Peyer's patch (tissue), 4 donors: ENCODE results near the gene RBMS1. TPM values are rescaled to one million over a fixed set of nuclear protein-coding genes. Genes with fewer than 3 reads are reported as not detected.
"Not testable (repeated sequence)": the region's sequence is repeated elsewhere in the genome, so short reads cannot be mapped to it uniquely, and the experiment has no call there.

Experiments used
- DNase-seq, 3 donors: peaks; one replicate each; pipeline ENCODE4 v3.0.0-alpha.2; 2017 to 2019
- H3K27ac ChIP-seq, 4 donors: fragments of 200-600 bp; sonication (generic); one replicate each; pipeline ENCODE4 v1.5.1; 2016 to 2019
- H3K27me3 ChIP-seq, 2 donors: fragments of 200-600 bp; sonication (generic); one replicate each; pipeline ENCODE4 v1.5.1; 2019
- H3K36me3 ChIP-seq, 3 donors: fragments of 200-600 bp; sonication (generic); one replicate each; pipeline ENCODE4 v1.5.1; 2016 to 2019
- H3K4me1 ChIP-seq, 4 donors: fragments of 200-600 bp; sonication (generic); one replicate each; pipeline ENCODE4 v1.5.1; 2016 to 2019
- H3K4me3 ChIP-seq, 4 donors: fragments of 200-600 bp; sonication (generic); 1 replicate in 3 of 4; 2 replicates in 1 of 4; pipeline ENCODE4 v1.5.1; 2016 to 2019; ENCODE audit warnings: mild to moderate bottlenecking in 1 of 4
- H3K9me3 ChIP-seq, 4 donors: fragments of 200-600 bp; sonication (generic); one replicate each; pipeline ENCODE4 v1.5.1; 2016 to 2019; ENCODE audit warnings: mild to moderate bottlenecking in 1 of 4
- POLR2A ChIP-seq, 2 donors: fragments of 450-650 bp; IDR thresholded peaks; one replicate each; pipeline ENCODE4 v1.5.1; 2017; ENCODE audit warnings: antibody characterized with exemption in 2 of 2, mild to moderate bottlenecking in 2 of 2, moderate library complexity in 2 of 2
- total RNA-seq, 4 donors: library from RNA; depleted of rRNA; stranded (reverse); fragments of >200 nt; gene quantifications; one replicate each; pipeline ENCODE4 v1.1.0, GENCODE V29; 2016
- TF ChIP-seq, protein P1 (sequence below), 6 experiments: fragments of 450-650 bp in 4 of 6; fragments of 200-600 bp in 2 of 6; sonication (generic) in 1 of 6; IDR thresholded peaks; one replicate each; pipeline ENCODE4 v1.5.1; 2017 to 2019; ENCODE audit warnings: antibody characterized with exemption in 6 of 6, mild to moderate bottlenecking in 3 of 6, moderate library complexity in 1 of 6

RBMS1 gene
- total RNA-seq, 4 donors from 2014 or later: 10.5 to 41.3 (median 18.5) TPM

DNA sequence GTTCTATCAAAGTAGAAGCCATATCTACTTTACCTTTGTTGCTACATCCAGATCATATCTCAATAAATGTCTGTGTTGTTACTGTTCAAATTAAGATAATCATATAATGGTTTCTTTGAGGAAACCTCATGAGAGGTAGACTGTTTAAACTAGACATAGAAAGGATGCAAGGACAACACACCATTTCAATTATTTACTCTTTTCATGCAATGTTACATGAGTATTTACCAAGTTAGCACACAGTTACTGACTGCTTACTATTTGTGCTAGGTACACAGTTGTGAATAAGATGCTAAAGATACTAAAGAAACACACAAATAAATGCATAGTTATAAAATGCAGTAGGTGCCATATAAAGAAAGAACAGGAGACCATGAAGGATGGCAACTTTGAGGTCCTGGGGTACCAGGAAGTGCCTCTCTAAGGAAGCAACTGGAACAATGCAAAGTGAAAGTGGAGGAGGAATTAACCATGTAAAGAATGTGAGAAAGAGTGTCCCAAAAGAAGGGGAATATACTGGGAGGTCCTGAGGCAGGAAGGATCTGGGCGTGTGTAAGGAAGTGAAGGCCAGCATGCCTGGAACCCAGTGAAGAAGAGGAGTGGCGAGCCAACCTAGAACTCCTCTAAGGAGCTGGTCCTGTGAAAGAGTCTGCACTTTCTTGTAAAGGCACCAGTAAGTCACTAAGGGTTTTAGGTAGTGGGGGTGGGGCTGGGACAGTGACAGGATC, 39.4 kb downstream of the RBMS1 start:
- Histone ChIP-seq H3K4me3 (no peak overlapping the region), H3K4me1 (peaks cover 0 to 4% (median 0%) of the 10 kb centered on the region in 4 donors), H3K36me3 (no peaks in the 10 kb centered on the region), H3K27me3 (no peaks in the 10 kb centered on the region), H3K27ac (no peak overlapping the region), H3K9me3 (no peaks in the 10 kb centered on the region)
- DNase-seq: no peak
- no peak for TF ChIP-seq POLR2A (IDR thresholded peaks at IDR 0.05)
- TF ChIP-seq, protein P1, sequence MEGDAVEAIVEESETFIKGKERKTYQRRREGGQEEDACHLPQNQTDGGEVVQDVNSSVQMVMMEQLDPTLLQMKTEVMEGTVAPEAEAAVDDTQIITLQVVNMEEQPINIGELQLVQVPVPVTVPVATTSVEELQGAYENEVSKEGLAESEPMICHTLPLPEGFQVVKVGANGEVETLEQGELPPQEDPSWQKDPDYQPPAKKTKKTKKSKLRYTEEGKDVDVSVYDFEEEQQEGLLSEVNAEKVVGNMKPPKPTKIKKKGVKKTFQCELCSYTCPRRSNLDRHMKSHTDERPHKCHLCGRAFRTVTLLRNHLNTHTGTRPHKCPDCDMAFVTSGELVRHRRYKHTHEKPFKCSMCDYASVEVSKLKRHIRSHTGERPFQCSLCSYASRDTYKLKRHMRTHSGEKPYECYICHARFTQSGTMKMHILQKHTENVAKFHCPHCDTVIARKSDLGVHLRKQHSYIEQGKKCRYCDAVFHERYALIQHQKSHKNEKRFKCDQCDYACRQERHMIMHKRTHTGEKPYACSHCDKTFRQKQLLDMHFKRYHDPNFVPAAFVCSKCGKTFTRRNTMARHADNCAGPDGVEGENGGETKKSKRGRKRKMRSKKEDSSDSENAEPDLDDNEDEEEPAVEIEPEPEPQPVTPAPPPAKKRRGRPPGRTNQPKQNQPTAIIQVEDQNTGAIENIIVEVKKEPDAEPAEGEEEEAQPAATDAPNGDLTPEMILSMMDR (IDR thresholded peaks at IDR 0.05): no peak

GRCh38 chr2:160453111-160453820, 40.3 kb downstream of the RBMS1 start:
- Histone ChIP-seq H3K4me1 (peaks cover 0 to 4% (median 0%) of the 10 kb centered on the region in 4 donors), H3K36me3 (no peaks in the 10 kb centered on the region), H3K9me3 (no peaks in the 10 kb centered on the region), H3K4me3 (no peak overlapping the region), H3K27me3 (no peaks in the 10 kb centered on the region), H3K27ac (no peak overlapping the region)
- TF ChIP-seq POLR2A (IDR thresholded peaks at IDR 0.05): no peak
- TF ChIP-seq, protein P1 (IDR thresholded peaks at IDR 0.05): no peak
- no peak for DNase-seq

DNA sequence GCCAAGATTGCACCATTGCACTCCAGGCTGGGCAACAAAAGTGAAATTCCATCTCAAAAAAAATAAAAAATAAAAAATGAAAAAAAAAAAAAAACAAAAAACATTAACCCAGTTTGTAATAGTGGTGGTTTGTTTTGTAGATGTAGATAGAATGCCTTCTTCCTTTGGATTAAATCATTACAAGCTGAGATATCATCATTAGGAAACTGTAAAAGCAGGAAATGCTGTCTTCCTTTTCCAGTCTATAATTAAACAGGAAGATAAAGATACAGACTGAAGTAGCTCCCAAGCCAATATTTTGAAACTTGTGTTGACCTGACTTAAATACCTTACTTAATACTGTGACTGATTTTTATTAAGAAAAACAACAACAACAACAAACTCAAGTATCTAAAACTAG, 43.1 kb downstream of the RBMS1 start:
- no peak for DNase-seq
- Histone ChIP-seq H3K4me1 (no peaks in the 10 kb centered on the region), H3K27ac (no peak overlapping the region), H3K27me3 (no peaks in the 10 kb centered on the region), H3K36me3 (no peaks in the 10 kb centered on the region), H3K4me3 (no peak overlapping the region), H3K9me3 (no peaks in the 10 kb centered on the region)
- TF ChIP-seq POLR2A (IDR thresholded peaks at IDR 0.05): no peak
- TF ChIP-seq, protein P1 (IDR thresholded peaks at IDR 0.05): no peak

DNA sequence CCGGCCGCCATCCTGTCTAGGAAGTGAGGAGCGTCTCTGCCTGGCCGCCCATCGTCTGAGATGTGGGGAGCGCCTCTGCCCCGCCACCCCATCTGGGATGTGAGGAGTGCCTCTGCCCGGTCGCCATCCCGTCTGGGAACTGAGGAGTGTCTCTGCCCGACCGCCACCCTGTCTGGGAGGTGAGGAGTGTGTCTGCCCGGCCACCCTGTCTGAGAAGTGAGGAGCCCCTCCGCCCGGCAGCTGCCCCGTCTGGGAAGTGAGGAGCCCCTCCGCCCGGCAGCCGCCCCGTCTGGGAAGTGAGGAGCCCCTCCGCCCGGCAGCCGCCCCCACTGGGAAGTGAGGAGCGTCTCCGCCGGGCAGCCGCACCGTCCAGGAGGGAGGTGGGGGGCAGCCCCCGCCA, 44.8 kb downstream of the RBMS1 start:
- H3K27ac ChIP-seq, H3K9me3 ChIP-seq, H3K36me3 ChIP-seq, H3K4me3 ChIP-seq, DNase-seq, H3K4me1 ChIP-seq, H3K27me3 ChIP-seq: not testable (repeated sequence)

DNA sequence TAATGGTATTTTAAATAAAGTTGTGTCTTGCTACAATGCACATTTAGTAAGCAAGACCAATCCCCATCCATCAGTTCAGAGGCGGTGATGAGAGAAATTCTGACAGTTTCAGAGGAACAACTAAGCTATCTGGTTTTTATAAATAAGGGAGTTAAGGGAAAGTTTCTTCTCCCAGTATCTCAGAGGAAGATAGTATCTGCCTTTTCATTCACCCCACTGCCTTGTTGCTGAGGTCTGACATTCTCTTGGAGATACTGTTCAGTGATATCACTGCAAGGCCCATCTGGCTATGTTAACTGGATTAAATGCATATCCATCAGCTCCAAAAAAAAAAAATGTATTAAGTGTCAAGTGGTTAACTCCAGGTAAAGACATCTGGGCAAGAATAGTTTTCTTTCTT, 47.9 kb downstream of the RBMS1 start:
- H3K27me3 ChIP-seq: no peaks in the 10 kb centered on the region
- H3K9me3 ChIP-seq: no peaks in the 10 kb centered on the region
- H3K4me1 ChIP-seq: no peaks in the 10 kb centered on the region
- H3K4me3 ChIP-seq: no peak overlapping the region
- no peak for DNase-seq
- no peaks in the 10 kb centered on the region for H3K36me3 ChIP-seq
- TF ChIP-seq POLR2A (IDR thresholded peaks at IDR 0.05): no peak
- TF ChIP-seq, protein P1 (IDR thresholded peaks at IDR 0.05): no peak
- H3K27ac ChIP-seq: no peak overlapping the region

DNA sequence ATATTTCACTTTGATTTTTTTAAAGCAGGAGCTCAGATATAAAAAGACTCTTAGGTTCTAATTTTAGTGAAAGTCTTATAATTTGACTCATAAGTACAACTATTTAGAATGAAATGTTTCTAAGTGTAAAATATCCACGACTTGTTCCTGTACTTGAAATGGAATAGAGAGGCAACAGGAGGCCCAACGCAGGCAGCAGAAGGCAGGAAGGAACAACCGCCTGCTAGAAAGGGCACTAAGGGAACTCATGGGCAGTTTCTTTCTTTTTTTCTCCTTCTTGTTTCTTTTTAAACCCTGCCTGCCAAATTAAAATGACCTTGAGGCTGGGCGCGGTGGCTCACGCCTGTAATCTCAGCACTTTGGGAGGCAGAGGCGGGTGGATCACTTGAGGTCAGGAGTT, 51.0 kb downstream of the RBMS1 start:
- no peaks in the 10 kb centered on the region for H3K36me3 ChIP-seq
- no peak for TF ChIP-seq POLR2A (IDR thresholded peaks at IDR 0.05)
- TF ChIP-seq, protein P1 (IDR thresholded peaks at IDR 0.05): no peak
- H3K9me3 ChIP-seq: no peaks in the 10 kb centered on the region
- H3K4me1 ChIP-seq: no peaks in the 10 kb centered on the region
- no peaks in the 10 kb centered on the region for H3K27me3 ChIP-seq
- DNase-seq: no peak
- H3K4me3 ChIP-seq: no peak overlapping the region
- no peak overlapping the region for H3K27ac ChIP-seq
